ENCODE results near the gene GLI1.

DNA sequence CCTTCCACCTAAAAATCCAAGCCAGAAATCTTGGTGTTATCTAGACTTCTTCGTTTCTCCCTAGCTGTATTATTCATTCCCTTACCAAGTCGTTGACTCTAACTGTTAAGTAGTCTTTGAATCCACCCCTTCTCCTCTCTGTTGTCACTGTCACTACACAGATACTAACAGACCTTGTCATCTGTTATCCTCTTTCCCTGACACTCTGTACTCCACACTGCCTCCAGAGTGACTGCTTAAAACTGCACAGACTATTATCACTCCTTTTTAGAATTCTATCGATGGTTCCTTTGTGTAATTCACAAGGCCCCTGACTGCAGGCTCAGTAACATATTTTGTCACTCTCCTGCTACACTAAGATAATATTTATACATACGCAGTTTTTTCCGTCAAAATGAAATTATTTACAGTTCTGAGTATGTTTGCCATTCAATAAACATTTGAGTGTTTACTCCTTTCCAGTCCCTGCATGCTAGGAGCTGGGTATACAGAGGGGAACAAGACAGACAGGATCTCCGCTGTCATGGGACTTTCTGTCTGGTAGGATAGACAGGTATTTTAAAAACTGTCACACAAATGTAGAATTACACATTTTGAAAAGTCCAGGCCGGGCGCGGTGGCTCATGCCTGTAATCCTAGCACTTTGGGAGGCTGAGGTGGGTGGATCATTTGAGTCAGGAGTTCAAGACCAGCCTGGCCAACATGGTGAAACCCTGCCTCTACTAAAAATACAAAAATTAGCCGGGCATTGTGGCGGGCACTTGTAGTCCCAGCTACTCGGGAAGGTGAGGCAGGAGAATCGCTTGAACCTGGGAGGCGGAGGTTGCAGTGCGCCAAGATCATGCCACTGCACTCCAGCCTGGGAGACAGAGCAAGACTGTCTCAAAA lies 32.1 kb downstream of the GLI1 start:
- TF ChIP-seq, protein P1, sequence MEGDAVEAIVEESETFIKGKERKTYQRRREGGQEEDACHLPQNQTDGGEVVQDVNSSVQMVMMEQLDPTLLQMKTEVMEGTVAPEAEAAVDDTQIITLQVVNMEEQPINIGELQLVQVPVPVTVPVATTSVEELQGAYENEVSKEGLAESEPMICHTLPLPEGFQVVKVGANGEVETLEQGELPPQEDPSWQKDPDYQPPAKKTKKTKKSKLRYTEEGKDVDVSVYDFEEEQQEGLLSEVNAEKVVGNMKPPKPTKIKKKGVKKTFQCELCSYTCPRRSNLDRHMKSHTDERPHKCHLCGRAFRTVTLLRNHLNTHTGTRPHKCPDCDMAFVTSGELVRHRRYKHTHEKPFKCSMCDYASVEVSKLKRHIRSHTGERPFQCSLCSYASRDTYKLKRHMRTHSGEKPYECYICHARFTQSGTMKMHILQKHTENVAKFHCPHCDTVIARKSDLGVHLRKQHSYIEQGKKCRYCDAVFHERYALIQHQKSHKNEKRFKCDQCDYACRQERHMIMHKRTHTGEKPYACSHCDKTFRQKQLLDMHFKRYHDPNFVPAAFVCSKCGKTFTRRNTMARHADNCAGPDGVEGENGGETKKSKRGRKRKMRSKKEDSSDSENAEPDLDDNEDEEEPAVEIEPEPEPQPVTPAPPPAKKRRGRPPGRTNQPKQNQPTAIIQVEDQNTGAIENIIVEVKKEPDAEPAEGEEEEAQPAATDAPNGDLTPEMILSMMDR (IDR thresholded peaks at IDR 0.05): no peak
- no peak for TF ChIP-seq POLR2A (IDR thresholded peaks at IDR 0.05; ENCODE audit: low read depth)

Data from esophagus muscularis mucosa (tissue), 3 donors.